ENCODE measurements around the gene AKAP6. TPM values are rescaled to one million over a fixed set of nuclear protein-coding genes. Genes with fewer than 3 reads are reported as not detected.
A peak's percentile ranks its signal among the peaks of the same experiment; 100 is the strongest.
"Not testable (repeated sequence)": the region's sequence is repeated elsewhere in the genome, so short reads cannot be mapped to it uniquely, and the experiment has no call there.

Gene AKAP6
- total and polyA plus RNA-seq, 9 donors: 25.4 to 87.1 (median 59.6) TPM

GRCh38 chr14:32453857-32454810 lies 125.0 kb downstream of the AKAP6 start:
- Histone ChIP-seq H3K27ac (ENCODE audit: low read length) (no peak overlapping the region), H3K9me3 (replicated peaks; ENCODE audit: control insufficient read depth, low read depth, low read length) (no peaks in the 10 kb centered on the region), H3K4me1 (ENCODE audit: control insufficient read depth, insufficient read depth, low read length) (no peaks in the 10 kb centered on the region), H3K27me3 (ENCODE audit: control insufficient read depth, insufficient read depth, low read length) (no peaks in the 10 kb centered on the region), H3K4me3 (ENCODE audit: low read length) (no peak overlapping the region), H3K36me3 (ENCODE audit: control insufficient read depth, insufficient read depth, low read length) (no peaks in the 10 kb centered on the region)
- 65% methylated on average over 4 of the region's 9 CpGs for WGBS (ENCODE audit: insufficient coverage)
- peak; percentile 11 for DNase-seq

GRCh38 chr14:32457213-32457920 lies 128.3 kb downstream of the AKAP6 start:
- H3K27ac ChIP-seq (ENCODE audit: low read length): no peak overlapping the region
- 45% methylated on average over 4 of the region's 5 CpGs for WGBS (ENCODE audit: insufficient coverage)
- peaks cover 3% of the 10 kb centered on the region for H3K9me3 ChIP-seq (replicated peaks; ENCODE audit: control insufficient read depth, low read depth, low read length)
- no peak overlapping the region for H3K4me3 ChIP-seq (ENCODE audit: low read length)
- no peaks in the 10 kb centered on the region for H3K36me3 ChIP-seq (ENCODE audit: control insufficient read depth, insufficient read depth, low read length)
- DNase-seq: no peak
- H3K4me1 ChIP-seq (ENCODE audit: control insufficient read depth, insufficient read depth, low read length): no peaks in the 10 kb centered on the region
- H3K27me3 ChIP-seq (ENCODE audit: control insufficient read depth, insufficient read depth, low read length): no peaks in the 10 kb centered on the region

GRCh38 chr14:32458720-32459119 lies 129.6 kb downstream of the AKAP6 start:
- Histone ChIP-seq H3K9me3 (replicated peaks; ENCODE audit: control insufficient read depth, low read depth, low read length) (peaks cover 5% of the 10 kb centered on the region), H3K27me3 (ENCODE audit: control insufficient read depth, insufficient read depth, low read length) (no peaks in the 10 kb centered on the region), H3K36me3 (ENCODE audit: control insufficient read depth, insufficient read depth, low read length) (no peaks in the 10 kb centered on the region), H3K4me3 (ENCODE audit: low read length) (no peak overlapping the region), H3K27ac (ENCODE audit: low read length) (no peak overlapping the region), H3K4me1 (ENCODE audit: control insufficient read depth, insufficient read depth, low read length) (no peaks in the 10 kb centered on the region)
- no CpG with 5 or more reads among the region's 3 CpGs for WGBS (ENCODE audit: insufficient coverage)
- DNase-seq: no peak

- 73% methylated on average over 4 of the region's 4 CpGs for WGBS (ENCODE audit: insufficient coverage)
- Histone ChIP-seq H3K27ac (ENCODE audit: low read length) (no peak overlapping the region), H3K9me3 (replicated peaks; ENCODE audit: control insufficient read depth, low read depth, low read length) (peaks cover 5% of the 10 kb centered on the region), H3K4me3 (ENCODE audit: low read length) (no peak overlapping the region), H3K36me3 (ENCODE audit: control insufficient read depth, insufficient read depth, low read length) (no peaks in the 10 kb centered on the region), H3K27me3 (ENCODE audit: control insufficient read depth, insufficient read depth, low read length) (no peaks in the 10 kb centered on the region), H3K4me1 (ENCODE audit: control insufficient read depth, insufficient read depth, low read length) (no peaks in the 10 kb centered on the region)
- no peak for DNase-seq
These were observed 131.2 kb downstream of the AKAP6 start for GRCh38 chr14:32460267-32460666.

- not testable (repeated sequence) for H3K27ac ChIP-seq (ENCODE audit: low read length); DNase-seq; H3K36me3 ChIP-seq (ENCODE audit: control insufficient read depth, insufficient read depth, low read length); H3K4me3 ChIP-seq (ENCODE audit: low read length); H3K4me1 ChIP-seq (ENCODE audit: control insufficient read depth, insufficient read depth, low read length); H3K27me3 ChIP-seq (ENCODE audit: control insufficient read depth, insufficient read depth, low read length); H3K9me3 ChIP-seq (replicated peaks; ENCODE audit: control insufficient read depth, low read depth, low read length)
- WGBS (ENCODE audit: insufficient coverage): no CpG with 5 or more reads among the region's 4 CpGs
These were observed 133.5 kb downstream of the AKAP6 start for GRCh38 chr14:32462553-32462952.

- Histone ChIP-seq H3K9me3 (replicated peaks; ENCODE audit: control insufficient read depth, low read depth, low read length) (no peaks in the 10 kb centered on the region), H3K36me3 (ENCODE audit: control insufficient read depth, insufficient read depth, low read length) (no peaks in the 10 kb centered on the region), H3K4me3 (ENCODE audit: low read length) (no peak overlapping the region), H3K4me1 (ENCODE audit: control insufficient read depth, insufficient read depth, low read length) (peaks cover 30% of the 10 kb centered on the region), H3K27me3 (ENCODE audit: control insufficient read depth, insufficient read depth, low read length) (no peaks in the 10 kb centered on the region), H3K27ac (ENCODE audit: low read length) (peak overlapping the region; percentile 26)
- no CpG with 5 or more reads among the region's 2 CpGs for WGBS (ENCODE audit: insufficient coverage)
- peak; percentile 51 for DNase-seq
These were observed 139.9 kb downstream of the AKAP6 start for GRCh38 chr14:32468955-32469354.

- peak; percentile 81 for DNase-seq
- Histone ChIP-seq H3K27me3 (ENCODE audit: control insufficient read depth, insufficient read depth, low read length) (no peaks in the 10 kb centered on the region), H3K36me3 (ENCODE audit: control insufficient read depth, insufficient read depth, low read length) (no peaks in the 10 kb centered on the region), H3K27ac (ENCODE audit: low read length) (peak overlapping the region; percentile 56), H3K4me1 (ENCODE audit: control insufficient read depth, insufficient read depth, low read length) (peaks cover 32% of the 10 kb centered on the region), H3K4me3 (ENCODE audit: low read length) (no peak overlapping the region), H3K9me3 (replicated peaks; ENCODE audit: control insufficient read depth, low read depth, low read length) (no peaks in the 10 kb centered on the region)
- WGBS (ENCODE audit: insufficient coverage): no CpG with 5 or more reads among the region's 5 CpGs
These were observed 140.5 kb downstream of the AKAP6 start for GRCh38 chr14:32469388-32470160.

- no peaks in the 10 kb centered on the region for H3K27me3 ChIP-seq (ENCODE audit: control insufficient read depth, insufficient read depth, low read length)
- DNase-seq: peak; percentile 57
- no peaks in the 10 kb centered on the region for H3K9me3 ChIP-seq (replicated peaks; ENCODE audit: control insufficient read depth, low read depth, low read length)
- no peaks in the 10 kb centered on the region for H3K36me3 ChIP-seq (ENCODE audit: control insufficient read depth, insufficient read depth, low read length)
- H3K27ac ChIP-seq (ENCODE audit: low read length): peak overlapping the region; percentile 56
- WGBS (ENCODE audit: insufficient coverage): no CpG with 5 or more reads among the region's 4 CpGs
- peaks cover 32% of the 10 kb centered on the region for H3K4me1 ChIP-seq (ENCODE audit: control insufficient read depth, insufficient read depth, low read length)
- no peak overlapping the region for H3K4me3 ChIP-seq (ENCODE audit: low read length)
These were observed 141.1 kb downstream of the AKAP6 start for GRCh38 chr14:32470161-32470715.

GRCh38 chr14:32471181-32471580 lies 142.1 kb downstream of the AKAP6 start:
- H3K4me3 ChIP-seq (ENCODE audit: low read length): no peak overlapping the region
- no peaks in the 10 kb centered on the region for H3K36me3 ChIP-seq (ENCODE audit: control insufficient read depth, insufficient read depth, low read length)
- no peaks in the 10 kb centered on the region for H3K27me3 ChIP-seq (ENCODE audit: control insufficient read depth, insufficient read depth, low read length)
- peaks cover 32% of the 10 kb centered on the region for H3K4me1 ChIP-seq (ENCODE audit: control insufficient read depth, insufficient read depth, low read length)
- WGBS (ENCODE audit: insufficient coverage): no CpG with 5 or more reads among the region's 4 CpGs
- peak overlapping the region; percentile 97 for H3K27ac ChIP-seq (ENCODE audit: low read length)
- H3K9me3 ChIP-seq (replicated peaks; ENCODE audit: control insufficient read depth, low read depth, low read length): no peaks in the 10 kb centered on the region
- DNase-seq: no peak

Measured in muscle of leg (tissue), 11 donors.